Activated effector memory CD4-positive, alpha-beta T cell treated with anti-CD3 and anti-CD28 coated beads, Interleukin-2, amount 50 U/mL, for 16 hours (primary cell): ENCODE data around the gene BORCS5.
"Not testable (repeated sequence)": the region's sequence is repeated elsewhere in the genome, so short reads cannot be mapped to it uniquely, and the experiment has no call there.

Experiments used
- DNase-seq: peaks from one replicate; pipeline ENCODE4 v3.0.0-alpha.2; 2020

BORCS5 gene

DNA sequence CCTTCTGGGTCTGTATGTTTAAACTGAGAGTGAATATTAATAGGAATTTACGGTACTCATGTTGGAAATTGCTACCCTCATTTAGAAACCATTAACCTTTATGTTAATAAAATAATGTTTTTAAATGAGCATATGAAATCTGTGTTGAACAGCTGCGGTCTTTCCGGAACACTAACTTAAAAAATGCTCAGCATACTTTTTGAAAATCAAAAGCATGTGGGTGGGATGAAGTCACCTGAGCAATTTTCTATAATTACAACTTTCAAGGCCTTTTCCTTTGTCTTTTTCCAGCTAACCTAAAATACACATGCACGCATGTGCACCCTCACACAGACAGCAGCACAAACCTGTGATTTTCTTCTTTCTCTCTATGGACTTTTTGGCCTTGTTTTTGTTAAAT, 39.8 kb downstream of the BORCS5 start:
- no peak for DNase-seq

DNA sequence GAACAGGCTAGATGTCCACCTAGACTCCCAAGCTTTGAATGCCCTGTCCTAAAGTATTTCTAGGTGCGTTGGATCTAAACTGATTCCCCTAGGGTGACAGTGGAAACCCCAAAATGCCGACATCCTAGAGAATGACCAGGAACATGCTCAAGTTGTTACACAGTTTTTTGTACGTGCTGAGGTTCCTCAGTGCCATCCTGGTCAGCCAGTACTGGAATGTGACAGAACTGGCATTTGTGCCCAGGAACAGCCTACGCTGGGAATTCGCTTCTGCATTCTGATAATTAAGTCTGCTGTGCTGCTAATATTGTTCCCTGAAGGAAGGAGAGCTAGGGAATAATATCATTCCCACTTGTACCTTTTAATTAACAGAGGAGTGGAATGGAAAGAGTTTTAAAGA, 40.3 kb downstream of the BORCS5 start:
- DNase-seq, result no peak

DNA sequence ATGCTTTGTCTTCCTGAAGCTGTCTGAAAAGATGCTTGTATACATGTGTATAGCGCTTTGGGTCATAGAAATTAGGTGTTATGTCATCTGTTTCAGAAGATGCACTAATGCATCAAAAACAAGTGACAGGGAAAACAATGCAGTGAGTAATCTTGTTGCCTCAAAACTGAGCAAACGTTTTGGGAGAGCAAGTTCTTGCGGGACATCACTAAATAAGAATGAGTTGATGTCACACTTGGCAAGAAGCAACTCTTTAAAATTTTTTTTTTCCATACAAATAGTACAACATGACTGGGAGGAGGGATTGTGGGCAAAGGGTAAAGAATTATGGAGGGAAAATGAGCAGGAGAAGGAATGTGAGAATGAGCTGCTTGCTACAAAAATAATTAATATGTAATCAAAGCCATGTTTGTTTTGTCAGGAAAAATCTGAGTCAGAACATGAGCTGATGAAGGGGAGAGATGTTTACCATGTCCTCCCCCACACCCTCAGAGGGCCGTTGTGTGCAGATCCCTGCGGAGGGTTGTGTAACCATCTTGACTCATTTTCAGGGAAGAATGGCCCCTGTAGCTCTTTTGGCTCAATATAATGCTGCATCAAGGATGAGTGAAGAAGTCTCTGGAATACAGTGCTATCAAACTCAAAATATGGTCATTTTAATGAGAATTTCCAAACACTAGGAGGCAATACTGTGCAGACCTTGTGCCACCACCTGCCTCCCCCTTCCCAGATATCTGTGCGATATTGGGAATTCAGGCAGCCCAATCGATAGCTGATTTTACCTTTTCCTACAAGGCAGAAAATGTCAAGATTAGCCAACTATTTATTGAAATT, 41.4 kb downstream of the BORCS5 start:
- no peak for DNase-seq

DNA sequence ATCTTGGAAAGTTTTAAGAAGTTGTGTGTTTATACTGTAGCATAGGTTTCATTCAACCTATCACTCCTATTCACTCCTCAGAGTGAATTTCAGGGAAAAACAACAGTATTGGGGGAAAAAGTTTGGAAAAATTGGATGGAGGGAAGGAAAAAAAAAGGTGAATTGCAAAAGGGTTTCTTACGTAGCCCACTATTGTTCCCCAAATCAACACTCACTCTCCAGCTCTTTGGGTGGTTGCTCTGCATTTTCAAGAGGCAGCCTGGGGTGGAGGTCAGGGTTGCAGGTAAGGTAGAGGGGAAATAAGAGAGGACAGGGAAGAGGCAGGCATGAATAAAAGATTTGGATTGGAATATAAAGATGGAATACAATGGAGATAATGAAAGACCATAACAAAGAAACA, 42.3 kb downstream of the BORCS5 start:
- no peak for DNase-seq

DNA sequence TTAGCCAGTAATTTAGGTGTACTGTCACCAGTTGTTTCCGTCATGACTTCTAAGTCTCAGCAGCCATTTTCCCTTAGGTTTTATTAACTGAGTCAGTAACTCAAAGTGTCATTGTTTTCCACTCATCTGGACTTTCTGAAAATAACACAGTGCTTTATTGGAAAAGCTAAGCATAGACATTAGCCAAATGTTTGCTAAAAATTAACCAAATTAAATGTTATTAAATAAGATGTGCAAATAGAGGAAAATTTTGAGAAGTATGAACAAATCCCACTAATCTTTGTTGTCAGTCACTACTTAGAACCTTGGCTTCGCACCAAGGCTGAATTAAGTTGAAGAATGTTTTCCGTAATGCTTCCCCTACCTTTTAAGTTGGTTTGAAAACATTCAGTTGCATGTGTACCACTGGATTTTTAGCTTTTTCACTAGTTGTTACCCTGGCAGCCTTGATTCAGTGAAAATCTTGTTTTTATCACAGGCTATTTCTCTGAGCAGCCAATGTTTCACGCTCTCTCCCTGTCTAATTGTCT, 43.0 kb downstream of the BORCS5 start:
- no peak for DNase-seq

DNA sequence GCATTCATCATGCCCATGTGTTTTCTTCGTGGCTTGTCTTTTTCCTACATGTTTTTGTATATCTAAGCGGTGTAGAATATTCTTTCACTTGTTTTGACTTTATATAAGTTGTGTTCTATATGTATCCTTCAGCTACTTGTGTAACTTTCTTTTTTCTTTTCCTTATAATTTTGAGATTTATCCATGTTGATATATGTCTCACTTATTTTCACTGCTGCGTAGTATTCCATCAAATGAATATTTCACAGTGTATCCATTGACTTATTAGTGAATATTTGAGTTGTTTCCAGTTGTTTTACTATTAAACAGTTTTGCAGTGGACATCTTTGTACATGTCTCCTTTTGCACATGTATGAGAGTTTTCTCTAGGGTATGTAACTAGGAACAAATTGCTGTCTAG, 43.9 kb downstream of the BORCS5 start:
- no peak for DNase-seq

DNA sequence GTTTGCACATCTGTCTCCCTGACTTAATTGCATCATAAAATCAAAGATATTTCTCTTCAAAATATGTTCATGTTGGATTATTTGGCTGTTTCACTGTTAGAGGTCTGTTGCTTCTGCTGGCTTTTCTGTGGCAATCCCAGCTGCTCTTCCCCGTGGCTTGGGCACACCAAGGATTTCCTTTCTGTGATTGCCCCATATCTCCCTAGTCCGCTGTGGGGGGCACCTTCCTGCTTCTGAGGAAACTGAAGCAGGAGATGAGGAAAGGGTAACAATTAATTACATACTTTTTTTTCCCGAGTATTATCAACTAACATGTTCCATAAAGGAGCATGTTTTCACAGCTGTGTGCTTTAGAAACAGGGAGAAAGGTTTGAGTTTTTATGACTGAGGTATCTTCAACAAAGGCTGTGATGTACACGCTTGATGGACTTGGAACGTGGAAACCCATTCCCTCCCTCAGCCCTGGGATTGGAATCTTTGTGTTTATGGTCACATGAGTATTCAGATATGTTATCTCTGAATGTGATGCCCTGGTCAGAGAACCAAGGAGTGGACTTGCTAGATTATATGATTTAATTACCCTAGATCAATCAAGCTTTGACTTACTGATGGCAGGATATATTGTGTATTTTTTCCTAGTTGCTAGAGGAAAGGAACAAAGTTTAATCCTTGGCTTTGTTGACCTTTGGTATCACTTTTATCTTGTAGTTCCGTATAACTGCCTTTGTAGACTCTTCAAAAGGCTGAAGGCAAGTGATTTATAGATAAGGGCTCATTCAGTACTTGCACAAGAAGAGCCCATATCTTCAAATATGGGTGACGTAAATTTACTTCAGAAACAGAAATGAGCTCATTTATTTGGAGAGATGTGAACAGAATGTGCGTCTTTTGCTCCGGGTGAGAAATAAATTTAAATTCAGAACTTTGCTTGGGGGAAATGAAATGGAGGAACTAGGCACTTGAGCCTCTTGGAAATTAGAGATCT, 46.7 kb downstream of the BORCS5 start:
- no peak for DNase-seq

DNA sequence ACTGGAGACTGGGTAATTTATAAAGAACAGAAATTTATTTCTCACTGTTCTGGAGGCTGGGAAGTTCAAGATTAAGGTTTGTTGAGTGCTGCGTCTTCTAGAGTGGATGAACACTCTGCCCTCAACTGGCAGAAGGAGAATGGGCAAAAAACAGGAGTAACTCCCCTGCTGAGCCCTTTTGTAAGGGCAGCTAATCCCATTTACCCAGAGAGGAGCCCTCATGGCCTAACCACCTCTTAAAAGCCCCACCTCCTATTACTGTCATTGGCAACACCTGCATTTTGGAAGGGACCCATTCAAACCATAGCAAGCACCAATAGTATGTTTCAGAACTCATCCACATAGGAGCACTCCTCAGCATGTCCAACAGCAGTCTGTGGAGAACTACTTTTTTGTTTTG, 47.4 kb downstream of the BORCS5 start:
- no peak for DNase-seq

DNA sequence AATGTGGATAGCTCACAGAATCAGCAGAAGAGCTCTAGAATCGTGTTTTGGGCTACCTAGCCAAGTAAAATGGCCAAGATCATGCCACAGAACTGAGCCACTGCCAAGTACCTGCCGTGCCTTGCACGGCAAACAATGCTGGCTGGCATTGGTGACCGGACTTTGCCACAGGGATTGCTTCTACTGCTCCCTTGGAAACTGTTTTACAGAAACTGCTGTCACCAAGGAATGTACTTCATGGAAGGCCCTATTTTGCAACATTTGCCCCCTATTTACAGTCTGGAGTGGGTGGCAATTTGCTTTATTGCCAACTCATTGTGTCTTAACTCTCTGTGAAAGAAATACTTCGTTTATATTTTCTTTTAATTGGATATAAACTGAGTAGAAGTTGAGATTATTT, 49.0 kb downstream of the BORCS5 start:
- no peak for DNase-seq

DNA sequence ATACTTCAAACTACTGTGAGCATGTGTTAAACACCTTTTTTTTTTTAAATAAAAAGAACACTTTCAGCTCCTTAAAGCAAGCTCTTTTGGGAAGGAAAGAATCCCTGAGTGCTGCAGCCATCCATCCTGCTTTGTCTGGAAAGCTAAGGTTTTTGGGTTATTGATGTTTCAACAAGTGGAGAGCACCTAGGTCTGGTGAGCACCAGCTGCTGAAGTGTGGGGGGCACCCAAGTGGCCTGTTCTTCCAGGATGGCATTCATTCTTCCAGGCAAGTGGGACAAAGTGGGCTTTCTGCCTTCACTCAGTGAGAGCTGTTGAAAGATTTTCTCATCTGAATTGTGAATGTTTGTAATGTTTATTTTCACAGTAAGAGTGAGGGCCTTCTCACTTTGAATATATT, 49.9 kb downstream of the BORCS5 start:
- no peak for DNase-seq

DNA sequence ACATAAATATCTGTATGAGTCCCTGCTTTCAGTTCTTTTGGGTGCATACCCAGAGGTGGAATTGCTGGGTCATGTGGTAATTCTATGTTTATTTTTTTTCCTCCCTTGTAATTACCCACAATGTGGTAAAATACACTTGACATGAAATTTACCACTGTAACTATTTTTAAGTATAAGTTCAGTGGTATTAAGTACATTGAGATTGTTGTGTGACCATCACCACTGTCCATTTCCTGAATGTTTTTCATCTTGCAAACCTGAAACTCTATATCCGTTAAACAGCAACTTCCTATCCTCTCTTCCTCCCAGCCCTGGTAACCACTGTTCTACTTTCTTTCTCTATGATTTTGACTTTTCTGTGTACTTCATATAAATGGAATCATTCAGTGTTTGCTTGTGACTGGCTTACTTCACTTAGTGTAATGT, 51.4 kb downstream of the BORCS5 start:
- DNase-seq, result no peak

DNA sequence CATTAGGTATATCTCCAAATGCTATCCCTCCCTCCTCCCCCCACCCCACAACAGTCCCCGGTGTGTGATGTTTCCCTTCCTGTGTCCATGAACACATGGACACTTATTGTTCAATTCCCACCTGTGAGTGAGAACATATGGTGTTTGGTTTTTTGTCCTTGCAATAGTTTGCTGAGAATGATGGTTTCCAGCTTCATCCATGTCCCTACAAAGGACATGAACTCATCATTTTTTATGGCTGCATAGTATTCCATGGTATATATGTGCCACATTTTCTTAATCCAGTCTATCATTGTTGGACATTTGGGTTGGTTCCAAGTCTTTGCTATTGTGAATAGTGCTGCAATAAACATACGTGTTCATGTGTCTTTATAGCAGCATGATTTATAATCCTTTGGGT, 52.5 kb downstream of the BORCS5 start:
- not testable (repeated sequence) for DNase-seq

DNA sequence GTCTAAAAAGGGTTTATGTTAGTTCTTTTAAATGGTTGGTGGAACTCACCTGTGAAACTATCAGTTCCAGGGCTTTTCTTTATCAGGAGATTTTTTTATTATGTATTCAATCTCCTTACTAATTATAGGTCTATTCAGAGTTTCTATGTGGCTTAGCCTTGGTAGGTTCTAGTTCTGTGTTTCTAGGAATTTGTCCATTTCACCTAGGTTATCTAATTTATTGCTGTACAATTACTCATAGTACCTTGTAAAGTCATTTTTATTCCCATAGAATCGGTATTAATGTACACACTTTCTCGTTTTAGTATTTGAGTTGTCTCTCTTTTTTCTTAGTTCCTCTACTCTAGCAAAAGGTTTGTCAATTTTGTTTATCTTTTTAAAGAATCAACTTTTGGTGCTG, 59.0 kb downstream of the BORCS5 start:
- DNase-seq, result no peak

DNA sequence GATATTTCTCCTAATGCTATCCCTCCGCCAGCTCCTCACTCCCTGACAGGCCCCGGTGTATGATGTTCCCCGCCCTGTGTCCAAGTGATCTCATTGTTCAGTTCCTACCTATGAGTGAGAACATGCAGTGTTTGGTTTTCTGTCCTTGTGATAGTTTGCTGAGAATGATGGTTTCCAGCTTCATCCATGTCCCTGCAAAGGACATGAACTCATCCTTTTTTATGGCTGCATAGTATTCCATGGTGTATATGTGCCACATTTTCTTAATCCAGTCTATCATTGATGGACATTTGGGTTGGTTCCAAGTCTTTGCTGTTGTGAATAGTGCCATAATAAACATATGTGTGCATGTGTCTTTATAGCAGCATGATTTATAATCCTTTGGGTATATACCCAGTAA, 62.3 kb downstream of the BORCS5 start:
- DNase-seq, result not testable (repeated sequence)

DNA sequence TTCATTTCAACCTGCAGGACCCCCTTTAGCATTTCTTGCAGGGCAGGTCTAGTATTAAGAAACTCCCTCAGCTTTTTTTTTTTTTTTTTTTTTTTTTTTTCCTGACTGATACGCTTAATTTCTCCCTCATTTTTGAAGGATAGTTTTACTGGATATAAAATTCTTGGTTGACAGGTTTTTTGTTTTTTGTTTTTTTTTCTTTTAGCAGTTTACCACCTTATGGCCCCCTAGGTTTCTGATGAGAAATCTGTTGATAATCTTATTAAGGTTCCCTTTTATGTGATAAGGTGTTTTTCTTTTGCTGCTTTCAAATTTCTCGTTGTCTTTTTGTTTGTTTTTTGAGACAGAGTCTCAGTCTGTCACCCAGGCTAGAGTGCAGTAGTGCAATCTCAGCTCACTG, 66.5 kb downstream of the BORCS5 start:
- DNase-seq, result no peak

DNA sequence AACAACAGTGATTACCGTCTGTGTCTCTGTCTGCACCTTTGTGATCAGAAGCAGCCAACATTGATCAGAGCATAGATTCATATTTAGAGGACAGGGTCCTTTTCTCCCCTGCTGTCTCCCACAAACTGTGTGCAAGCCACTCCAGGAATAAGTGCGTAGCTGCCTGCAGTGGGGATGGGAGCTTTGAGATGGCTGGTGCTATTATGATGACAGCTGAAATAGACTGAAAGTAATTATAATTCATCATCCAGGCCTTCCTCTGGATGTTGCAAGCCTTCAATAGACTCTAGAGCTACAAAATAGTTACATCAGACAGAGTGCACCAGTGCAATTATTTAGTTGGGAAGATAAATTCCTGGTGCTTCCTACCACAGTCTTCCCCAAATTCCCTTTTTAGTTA, 68.1 kb downstream of the BORCS5 start:
- DNase-seq, result no peak

DNA sequence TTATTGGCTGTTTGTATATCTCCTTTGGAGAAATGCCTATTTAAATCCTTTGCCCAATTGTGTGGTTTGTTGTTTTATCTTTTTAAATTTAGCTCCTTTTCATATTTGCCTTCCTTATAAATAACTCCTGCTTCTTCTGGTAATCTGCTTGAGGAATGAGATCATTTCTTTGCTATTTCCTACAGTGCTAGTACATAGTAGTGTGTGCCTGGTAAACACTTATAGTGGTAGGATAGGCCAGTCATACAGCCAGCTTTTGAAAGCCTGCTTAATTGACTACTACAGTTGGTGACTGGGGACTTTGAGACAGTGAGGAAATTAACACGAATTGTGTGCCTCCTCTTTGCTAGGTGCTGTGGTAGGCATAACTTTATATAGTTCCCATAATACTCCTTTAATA, 68.7 kb downstream of the BORCS5 start:
- no peak for DNase-seq

DNA sequence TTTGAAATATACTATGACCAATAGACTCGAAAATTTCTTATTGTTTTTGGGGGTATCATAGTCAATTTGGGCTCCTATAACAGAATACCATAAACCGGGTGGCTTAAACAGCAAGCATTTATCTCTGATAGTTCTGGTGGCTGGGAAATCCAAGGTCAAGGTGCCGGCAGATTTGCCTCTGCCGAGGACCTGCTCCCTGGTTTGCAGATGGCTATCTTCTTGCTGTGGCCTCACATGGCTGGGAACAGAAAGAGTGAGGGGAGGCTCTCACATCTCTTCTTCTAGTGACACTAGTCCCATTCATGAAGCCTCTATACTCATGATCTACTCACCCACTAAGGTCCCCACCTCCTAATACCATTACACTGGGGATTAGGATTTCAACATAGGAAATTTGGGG, 70.7 kb downstream of the BORCS5 start:
- DNase-seq, result no peak

DNA sequence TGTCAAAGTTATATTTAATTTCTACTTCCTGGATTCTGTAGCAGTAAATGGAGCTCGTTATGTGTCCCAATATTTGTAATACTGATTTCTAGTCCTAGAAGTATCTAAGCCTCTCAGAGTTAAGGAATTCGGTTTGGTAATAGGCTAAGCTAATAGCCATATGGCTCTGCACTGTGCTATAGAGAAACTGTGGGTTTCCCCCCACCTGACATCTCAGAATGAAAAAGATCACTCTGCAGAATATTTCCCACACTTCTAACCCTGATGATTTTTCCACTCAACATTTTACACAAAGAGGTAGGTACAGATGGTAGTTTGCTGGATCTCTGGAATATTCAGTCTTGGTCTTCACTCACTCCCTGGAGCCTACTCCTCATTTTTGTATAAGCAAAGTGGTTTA, 71.2 kb downstream of the BORCS5 start:
- no peak for DNase-seq

DNA sequence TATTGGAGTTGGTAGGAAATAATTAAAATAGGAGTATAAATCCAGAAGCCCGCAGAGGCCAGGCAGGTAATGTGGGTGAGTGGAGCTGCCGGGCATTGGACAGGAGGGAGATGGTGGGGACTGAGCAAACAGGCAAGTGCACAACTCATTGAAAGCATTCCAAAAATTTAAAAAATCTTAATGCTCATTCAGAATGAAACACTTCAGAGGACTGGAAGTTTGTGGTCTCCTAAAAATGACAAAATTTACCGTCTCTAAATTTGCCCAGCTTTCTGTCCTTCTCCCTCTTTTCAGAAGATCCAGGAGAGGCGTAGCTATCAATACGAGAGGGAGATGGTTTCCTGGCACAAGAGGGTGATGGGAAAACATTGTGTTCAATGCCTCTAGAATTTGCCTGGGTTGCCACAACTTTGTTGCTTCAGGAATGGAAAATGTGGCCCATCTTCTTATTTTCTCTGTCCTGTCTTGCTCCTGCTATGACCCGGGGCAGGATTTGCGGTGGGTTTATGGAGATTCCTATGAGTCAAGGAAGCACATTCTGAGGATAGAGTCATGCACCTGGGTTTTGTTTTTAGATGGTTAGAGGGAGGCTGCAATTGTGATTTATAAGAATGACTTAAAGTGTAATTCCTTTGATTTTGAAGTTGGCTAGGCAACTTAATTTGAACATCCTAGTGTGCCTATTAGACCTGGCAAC, 72.2 kb downstream of the BORCS5 start:
- DNase-seq, result no peak

DNA sequence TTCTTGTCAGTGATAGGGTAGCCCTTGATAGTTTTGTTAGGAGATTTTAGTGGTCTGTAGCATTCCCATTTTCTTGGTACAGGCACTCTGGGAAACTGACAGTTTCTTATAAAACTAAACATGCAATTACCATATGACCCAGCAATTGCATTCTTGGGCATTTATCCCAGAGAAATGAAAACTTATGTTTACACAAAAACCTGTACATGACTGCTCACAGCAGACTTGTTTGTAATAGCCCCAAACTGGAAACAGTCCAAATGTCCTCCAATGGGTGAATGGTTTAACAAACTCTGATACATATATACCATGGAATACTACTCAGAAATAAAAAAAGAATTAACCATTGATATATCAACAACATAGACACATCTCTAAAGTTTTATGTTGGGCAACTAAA, 75.5 kb downstream of the BORCS5 start:
- DNase-seq, result no peak

DNA sequence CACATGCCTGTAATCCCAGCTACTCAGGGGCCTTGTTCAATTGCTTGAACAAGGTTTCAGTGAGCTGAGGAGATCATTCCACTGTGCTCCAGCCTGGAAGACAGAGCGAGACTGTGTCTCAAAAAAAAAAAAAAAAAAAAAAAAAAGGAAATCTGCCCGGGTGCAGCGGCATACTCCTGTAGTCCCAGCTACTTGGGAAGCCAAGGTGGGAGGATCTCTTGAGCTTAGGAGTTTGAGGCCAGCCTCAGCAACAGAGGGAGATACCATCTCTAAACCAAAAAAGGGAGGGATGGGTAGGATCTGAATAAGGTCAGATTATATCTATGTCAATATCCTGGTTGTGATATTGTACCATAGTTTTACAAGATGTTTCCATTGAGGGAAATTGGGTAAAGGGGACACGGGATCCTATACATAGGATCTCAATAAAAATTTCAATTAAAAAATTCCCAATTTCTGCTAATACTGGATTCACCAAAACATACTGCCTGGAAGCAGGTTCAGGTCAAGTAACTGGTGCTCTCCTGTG, 76.4 kb downstream of the BORCS5 start:
- DNase-seq, result no peak

DNA sequence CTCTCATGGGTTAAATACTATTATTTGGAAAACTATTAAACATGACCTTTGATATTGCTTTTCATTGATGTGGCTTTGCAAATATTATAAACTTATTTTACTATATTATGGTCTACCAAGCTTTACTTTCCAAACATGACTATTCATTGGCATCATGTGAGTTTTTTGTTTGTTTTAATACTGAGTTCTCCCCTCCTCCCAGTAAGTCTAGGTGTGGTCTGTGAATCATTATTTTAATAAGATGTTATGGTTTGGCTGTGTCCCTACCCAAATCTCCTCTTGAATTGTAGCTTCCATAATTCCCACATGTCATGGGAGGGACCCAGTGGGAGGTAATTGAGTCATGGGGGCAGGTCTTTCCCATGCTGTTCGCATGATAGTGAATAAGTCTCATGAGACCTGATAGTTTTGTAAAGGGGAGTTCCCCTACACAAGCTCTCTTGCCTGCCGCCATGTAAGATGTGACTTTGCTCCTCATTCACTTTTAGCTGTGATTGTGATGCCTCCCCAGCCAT, 80.0 kb downstream of the BORCS5 start:
- DNase-seq, result no peak
